Measurements from ENCODE around the gene SEC24C.

DNA sequence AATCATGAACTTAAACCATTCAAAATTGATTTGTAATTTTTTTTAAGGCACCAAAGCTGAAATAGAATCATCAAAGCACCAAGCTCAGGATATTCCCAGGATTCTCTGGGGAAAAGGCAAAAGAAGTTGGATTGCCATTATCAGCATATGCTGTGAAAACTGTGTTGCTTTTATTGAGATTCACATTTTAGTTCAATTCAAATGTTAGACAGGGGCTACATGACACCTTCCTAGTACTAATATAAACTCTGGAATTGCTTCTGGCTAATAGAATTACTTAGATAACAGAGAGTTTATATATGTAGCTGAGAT, 71.5 kb downstream of the SEC24C start:
- TF ChIP-seq, protein P1, sequence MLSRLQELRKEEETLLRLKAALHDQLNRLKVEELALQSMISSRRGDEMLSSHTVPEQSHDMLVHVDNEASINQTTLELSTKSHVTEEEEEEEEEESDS (CRISPR knock-in tag; IDR thresholded peaks at IDR 0.05; ENCODE audit: borderline replicate concordance): no peak
- no peak for TF ChIP-seq HNRNPLL (IDR thresholded peaks at IDR 0.05; ENCODE audit: low read depth, low read length, poor library complexity, severe bottlenecking)
- TF ChIP-seq, protein P2, sequence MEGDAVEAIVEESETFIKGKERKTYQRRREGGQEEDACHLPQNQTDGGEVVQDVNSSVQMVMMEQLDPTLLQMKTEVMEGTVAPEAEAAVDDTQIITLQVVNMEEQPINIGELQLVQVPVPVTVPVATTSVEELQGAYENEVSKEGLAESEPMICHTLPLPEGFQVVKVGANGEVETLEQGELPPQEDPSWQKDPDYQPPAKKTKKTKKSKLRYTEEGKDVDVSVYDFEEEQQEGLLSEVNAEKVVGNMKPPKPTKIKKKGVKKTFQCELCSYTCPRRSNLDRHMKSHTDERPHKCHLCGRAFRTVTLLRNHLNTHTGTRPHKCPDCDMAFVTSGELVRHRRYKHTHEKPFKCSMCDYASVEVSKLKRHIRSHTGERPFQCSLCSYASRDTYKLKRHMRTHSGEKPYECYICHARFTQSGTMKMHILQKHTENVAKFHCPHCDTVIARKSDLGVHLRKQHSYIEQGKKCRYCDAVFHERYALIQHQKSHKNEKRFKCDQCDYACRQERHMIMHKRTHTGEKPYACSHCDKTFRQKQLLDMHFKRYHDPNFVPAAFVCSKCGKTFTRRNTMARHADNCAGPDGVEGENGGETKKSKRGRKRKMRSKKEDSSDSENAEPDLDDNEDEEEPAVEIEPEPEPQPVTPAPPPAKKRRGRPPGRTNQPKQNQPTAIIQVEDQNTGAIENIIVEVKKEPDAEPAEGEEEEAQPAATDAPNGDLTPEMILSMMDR (CRISPR knock-in tag; IDR thresholded peaks at IDR 0.05): no peak

Measured in HepG2 (cell line).